Upper lobe of right lung (tissue), 1 donor: ENCODE data around the gene TEX11. TPM values are rescaled to one million over a fixed set of nuclear protein-coding genes. Genes with fewer than 3 reads are reported as not detected.
"Not testable (repeated sequence)": the region's sequence is repeated elsewhere in the genome, so short reads cannot be mapped to it uniquely, and the experiment has no call there.

ENCODE experiments used
- ATAC-seq: fragments of 200-7000 bp; cut with Tn5 transposase; one replicate; pipeline ENCODE4 v1.9.1; 2020; ENCODE audit warnings: mild to moderate bottlenecking, moderate library complexity
- DNase-seq: peaks from one replicate; pipeline ENCODE4 v3.0.0-alpha.2; 2020
- H3K27ac ChIP-seq: fragments of 200-600 bp; one replicate; pipeline ENCODE4 v1.8.0; 2022
- H3K27me3 ChIP-seq: fragments of 200-600 bp; one replicate; pipeline ENCODE4 v1.8.0; 2022; ENCODE audit warnings: mild to moderate bottlenecking
- H3K36me3 ChIP-seq: fragments of 200-600 bp; one replicate; pipeline ENCODE4 v1.8.0; 2022
- H3K4me1 ChIP-seq: fragments of 200-600 bp; one replicate; pipeline ENCODE4 v1.8.0; 2022
- H3K4me3 ChIP-seq: fragments of 200-600 bp; one replicate; pipeline ENCODE4 v1.8.0; 2022; ENCODE audit warnings: mild to moderate bottlenecking
- H3K9me3 ChIP-seq: fragments of 200-600 bp; one replicate; pipeline ENCODE4 v1.8.0; 2022
- CTCF ChIP-seq: fragments of 200-600 bp; IDR thresholded peaks from one replicate; pipeline ENCODE4 v1.8.0; 2022; ENCODE audit warnings: antibody characterized with exemption
- intact Hi-C: fragments of 100-400 bp; cut with DNase I; formaldehyde crosslinking; loops from one replicate; pipeline ENCODE4 v1.11.0; 2022
- total RNA-seq: library from RNA; stranded (reverse); fragmentation: NEBNext Ultra II Directional; extraction: Animal tissue kit (Norgen Biotek cat#: 25700); gene quantifications from one replicate; pipeline ENCODE4 v1.2.1, GENCODE V29; 2021
- donor health status: DM: no; HTN: yes; CAD: no; lungs with severe emphysema.

Gene TEX11
- total RNA-seq, 1 donor from 2014 or later, result not detected

DNA sequence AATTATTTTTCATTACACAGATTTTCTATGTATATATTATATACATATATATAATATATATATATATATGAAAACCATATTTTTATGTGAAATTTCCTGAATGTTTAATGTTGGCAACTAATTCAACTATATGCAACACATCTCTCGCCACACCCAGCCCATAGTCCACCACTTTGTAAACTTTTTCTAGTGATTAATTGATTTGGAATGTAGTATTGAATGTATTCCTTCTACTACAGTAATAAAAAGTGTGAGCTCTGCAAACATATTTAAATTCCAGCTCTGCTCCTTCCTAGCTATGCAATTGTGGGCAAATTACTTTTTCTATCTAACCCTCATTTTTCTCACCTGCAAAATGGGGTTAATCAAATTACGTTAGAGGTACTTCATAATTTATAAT is 187.8 kb downstream of the TEX11 start:
- no peaks in the 10 kb centered on the region for H3K4me1 ChIP-seq
- intact Hi-C loops, result no loop called here
- no peaks in the 10 kb centered on the region for H3K27me3 ChIP-seq
- no peak overlapping the region for H3K4me3 ChIP-seq
- no peaks in the 10 kb centered on the region for H3K36me3 ChIP-seq
- DNase-seq, result no peak
- no peak for TF ChIP-seq CTCF
- no peak for ATAC-seq
- H3K27ac ChIP-seq, result no peak overlapping the region
- H3K9me3 ChIP-seq, result no peaks in the 10 kb centered on the region

- intact Hi-C loops, DNase-seq, H3K4me3 ChIP-seq, H3K27ac ChIP-seq, H3K4me1 ChIP-seq, H3K27me3 ChIP-seq, H3K9me3 ChIP-seq, H3K36me3 ChIP-seq, ATAC-seq: not testable (repeated sequence)
Measured at GRCh38 chrX:70711336-70711735, 197.2 kb downstream of the TEX11 start.

DNA sequence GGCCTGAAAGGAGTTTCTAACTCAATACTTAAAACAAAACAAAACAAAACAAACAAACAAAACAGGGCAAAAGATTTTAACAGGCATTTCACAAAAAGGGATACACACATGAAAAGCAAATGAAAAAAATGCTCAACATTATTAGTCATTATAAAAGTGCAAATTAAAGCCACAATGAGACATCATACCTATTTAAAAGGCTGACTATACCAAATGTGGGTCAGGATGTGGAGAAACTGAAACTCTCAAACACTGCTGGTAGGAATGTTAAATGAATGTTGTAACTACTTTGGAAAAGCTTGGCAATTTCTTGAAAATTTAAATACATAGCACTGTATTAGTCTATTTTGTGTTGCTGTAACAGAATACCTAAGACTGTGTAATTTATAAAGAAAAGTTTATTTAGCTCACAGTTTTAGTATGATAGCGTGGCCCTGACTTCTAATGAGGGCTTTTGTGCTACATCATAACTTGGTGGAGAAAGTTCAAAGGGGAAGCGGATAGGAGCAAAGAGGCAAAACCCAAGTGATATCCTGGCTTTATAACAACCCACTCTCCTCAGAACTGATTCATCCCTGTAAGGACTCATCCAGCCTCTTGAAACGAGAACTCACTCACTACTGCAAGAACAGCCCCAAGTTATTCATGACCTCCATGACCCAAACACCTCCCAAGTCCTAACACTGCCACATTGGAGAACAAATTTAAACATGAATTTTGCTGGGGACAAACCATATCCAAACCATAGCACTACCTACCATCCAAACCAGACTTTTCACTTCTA is 214.0 kb downstream of the TEX11 start:
- no peaks in the 10 kb centered on the region for H3K27me3 ChIP-seq
- intact Hi-C loops, result no loop called here
- no peak overlapping the region for H3K4me3 ChIP-seq
- no peaks in the 10 kb centered on the region for H3K36me3 ChIP-seq
- ATAC-seq, result no peak
- TF ChIP-seq CTCF, result no peak
- no peaks in the 10 kb centered on the region for H3K4me1 ChIP-seq
- no peaks in the 10 kb centered on the region for H3K9me3 ChIP-seq
- H3K27ac ChIP-seq, result no peak overlapping the region
- DNase-seq, result no peak

DNA sequence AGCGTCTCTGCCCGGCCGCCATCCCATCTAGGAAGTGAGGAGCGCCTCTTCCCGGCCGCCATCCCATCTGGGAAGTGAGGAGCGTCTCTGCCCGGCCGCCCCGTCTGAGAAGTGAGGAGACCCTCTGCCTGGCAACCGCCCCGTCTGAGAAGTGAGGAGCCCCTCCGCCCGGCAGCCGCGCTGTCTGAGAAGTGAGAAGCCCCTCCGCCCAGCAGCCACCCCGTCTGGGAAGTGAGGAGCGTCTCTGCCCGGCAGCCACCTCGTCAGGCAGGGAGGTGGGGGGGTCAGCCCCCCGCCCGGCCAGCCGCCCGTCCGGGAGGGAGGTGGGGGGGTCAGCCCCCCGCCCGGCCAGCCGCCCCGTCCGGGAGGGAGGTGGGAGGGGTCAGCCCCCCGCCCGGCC is 229.1 kb downstream of the TEX11 start:
- H3K9me3 ChIP-seq, DNase-seq, H3K4me3 ChIP-seq, ATAC-seq, H3K27me3 ChIP-seq, H3K4me1 ChIP-seq, intact Hi-C loops, H3K27ac ChIP-seq, H3K36me3 ChIP-seq: not testable (repeated sequence)

- Histone ChIP-seq H3K9me3 (no peaks in the 10 kb centered on the region), H3K27ac (no peak overlapping the region), H3K27me3 (no peaks in the 10 kb centered on the region), H3K4me1 (no peaks in the 10 kb centered on the region), H3K36me3 (no peaks in the 10 kb centered on the region), H3K4me3 (no peak overlapping the region)
- intact Hi-C loops, result no loop called here
- DNase-seq (no peak), ATAC-seq (no peak)
- TF ChIP-seq CTCF, result no peak
Measured at GRCh38 chrX:70675284-70675683, 233.2 kb downstream of the TEX11 start.

DNA sequence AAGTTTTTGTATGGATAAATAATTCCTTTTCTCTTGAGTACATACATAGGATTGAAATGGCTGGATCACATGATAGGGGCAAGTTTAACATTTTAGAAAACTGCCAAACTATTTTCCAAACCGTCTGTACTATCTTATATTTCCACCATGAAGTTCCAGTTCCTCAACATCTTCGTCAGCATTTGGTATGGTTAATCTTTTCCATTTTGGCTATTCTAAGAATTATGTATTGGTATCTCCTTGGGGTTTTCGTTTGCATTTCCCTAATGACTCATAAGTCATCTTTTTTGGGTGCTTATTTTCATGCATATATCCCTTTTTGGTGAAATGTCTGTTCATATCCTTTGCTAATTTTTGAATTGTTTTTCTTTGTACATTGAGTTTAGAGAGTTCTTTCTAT is 236.2 kb downstream of the TEX11 start:
- H3K36me3 ChIP-seq, result no peaks in the 10 kb centered on the region
- DNase-seq (no peak), ATAC-seq (no peak)
- TF ChIP-seq CTCF, result no peak
- H3K27ac ChIP-seq, result no peak overlapping the region
- intact Hi-C loops, result no loop called here
- no peaks in the 10 kb centered on the region for H3K4me1 ChIP-seq
- H3K9me3 ChIP-seq, result no peaks in the 10 kb centered on the region
- no peaks in the 10 kb centered on the region for H3K27me3 ChIP-seq
- H3K4me3 ChIP-seq, result no peak overlapping the region

GRCh38 chrX:70669120-70669519 is 239.4 kb downstream of the TEX11 start:
- DNase-seq (no peak), ATAC-seq (no peak)
- no peak for TF ChIP-seq CTCF
- Histone ChIP-seq H3K27ac (no peak overlapping the region), H3K4me3 (no peak overlapping the region), H3K4me1 (no peaks in the 10 kb centered on the region), H3K9me3 (no peaks in the 10 kb centered on the region), H3K36me3 (no peaks in the 10 kb centered on the region), H3K27me3 (no peaks in the 10 kb centered on the region)
- intact Hi-C loops, result no loop called here
